GM19193 (cell line): ENCODE measurements around the gene HOXC6.

Experiments
- POLR2A ChIP-seq: IDR thresholded peaks from 4 replicates; pipeline ENCODE4 v1.6.1; 2011; ENCODE audit not compliant: insufficient read depth, insufficient read length; ENCODE audit errors: extremely low read depth

Gene HOXC6

DNA sequence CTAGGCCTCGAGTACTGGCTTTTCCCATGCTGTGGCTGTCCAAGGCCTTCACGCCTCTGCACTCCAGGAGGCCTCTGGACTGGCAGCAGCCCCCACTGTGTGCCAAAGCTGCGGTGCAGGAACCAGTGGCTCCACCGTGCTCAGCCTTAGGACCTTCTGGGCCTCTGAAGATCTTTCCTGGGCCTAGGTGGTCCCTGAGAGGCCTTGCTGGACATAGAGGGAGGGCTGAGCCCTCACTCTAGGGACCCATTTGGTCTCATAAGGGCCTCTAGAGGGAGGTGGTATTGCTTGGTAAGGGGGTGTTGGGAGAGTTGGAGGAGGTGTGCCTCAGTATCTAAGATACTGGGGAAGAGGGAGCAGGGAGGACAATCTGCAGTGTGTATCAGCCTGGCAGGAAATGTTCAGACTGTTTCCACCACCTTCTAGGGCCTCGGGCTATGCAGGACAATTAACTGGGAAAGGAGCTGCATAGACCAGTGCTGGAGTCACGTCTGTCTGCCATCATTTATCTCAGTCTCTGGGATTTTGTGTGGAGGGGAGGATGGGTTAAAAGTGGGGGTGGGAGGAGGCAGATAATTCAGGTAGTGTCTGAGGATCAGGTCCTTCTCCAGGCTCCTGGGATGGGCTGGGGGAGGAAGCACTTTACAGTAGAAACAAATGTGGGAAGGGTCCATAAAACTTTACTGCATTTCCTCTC lies 7.5 kb downstream of the HOXC6 start:
- no peak for TF ChIP-seq POLR2A

DNA sequence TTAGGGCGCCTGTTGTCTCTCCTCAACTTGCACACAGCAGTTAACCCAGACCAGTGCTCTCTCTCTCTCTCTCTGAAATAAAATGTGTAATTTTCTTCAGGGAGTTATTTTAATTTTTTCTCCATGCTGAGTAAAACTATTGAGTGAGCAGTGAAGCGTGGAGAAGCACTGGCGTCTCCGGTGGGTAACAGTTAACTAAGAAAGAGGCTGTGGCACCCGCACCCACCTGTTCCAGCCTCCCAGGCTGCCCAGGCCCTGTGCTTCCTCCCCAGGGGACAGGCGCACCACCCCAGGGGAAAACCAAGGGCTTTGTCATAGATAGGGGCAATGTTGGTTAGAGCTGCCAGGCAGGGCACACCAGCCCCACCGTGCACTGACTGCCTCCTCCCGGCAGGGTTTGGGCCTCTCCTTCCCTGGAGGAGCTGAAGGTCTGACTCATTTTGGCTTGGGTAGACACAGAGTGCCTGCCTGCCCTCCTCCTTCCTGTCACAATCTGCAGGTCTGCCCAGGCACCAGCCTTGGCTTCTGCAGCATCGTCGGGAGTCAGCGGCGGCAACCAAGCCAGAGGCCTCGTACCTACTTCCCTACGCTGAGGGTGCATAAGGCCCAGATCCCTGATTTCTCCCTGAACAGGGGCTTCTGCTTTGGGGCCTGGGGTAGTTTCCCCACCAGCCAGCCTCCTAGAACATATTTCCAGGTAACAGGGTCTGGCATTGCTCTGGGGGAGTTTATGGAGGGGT lies 8.6 kb downstream of the HOXC6 start:
- TF ChIP-seq POLR2A, result no peak

DNA sequence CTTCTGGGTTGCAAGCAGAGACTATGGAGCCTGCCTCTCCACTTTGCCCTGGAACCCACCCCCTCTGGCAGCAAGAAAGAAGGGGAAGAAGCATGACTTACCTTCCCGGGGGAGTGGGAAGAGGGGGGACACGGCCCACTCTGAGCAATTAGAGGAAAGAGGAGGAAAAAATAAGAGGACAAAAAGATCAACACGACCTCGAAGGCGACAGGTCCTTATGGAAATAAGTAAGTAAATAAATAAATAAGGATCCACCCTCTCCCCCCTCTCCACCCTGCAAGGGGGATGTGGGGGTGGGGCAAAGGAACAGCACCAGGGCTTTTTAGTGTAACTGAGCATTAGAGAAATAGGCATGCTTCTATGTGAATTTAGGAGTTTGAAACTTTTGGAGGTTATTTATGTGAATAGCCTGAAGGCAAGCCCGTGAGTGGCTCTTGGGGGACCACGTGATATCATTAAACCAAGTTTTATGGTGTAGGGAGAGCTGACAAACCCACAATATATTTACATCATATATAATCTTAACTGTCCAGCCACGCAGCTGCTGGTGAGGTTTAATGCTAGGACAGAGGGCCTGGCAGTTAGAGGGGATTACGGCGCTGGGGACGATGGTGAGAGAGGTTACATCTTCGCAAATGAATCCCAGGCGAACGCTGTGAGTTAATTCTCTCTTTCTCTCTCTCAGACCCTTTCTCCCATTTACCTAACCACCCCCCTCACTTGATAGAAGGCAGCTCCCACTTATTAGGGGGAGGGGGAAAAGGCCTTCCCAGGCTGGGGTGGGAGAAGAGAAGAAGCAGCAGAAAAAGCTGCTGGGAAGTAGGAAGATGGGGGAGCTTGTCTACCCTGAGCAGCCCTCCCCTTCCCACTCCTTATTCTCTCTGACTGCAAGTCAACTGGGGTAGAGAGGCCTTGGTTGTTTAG lies 9.4 kb downstream of the HOXC6 start:
- no peak for TF ChIP-seq POLR2A

DNA sequence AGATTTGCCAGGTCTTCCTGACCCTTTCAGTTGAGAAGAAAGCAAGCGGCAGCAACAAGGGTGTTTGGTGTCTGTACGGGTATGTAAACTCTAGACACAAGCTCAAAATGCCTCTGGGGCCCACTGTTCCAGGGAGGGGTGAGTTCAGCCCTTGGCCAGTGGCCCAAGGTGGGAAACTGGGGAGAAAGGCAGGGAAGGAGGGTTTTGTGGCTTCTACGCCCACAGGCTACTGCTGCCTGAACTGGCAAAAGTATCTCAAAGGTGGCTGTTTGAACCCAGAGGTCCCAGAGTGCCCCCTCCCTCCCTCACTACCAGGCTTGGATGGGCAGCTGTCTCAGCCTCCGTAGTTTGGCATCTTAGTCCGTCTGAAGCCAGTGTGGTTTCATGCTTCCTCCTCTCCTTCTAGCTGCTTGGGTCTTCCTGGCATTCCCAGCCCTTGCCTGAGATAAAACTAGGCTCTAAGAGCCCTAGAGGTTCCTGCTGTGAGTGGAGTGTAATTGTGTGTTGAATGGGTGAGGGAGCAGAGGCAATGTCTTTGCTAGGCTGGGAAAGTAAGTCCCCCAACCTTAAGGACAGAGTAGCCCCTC lies 10.1 kb downstream of the HOXC6 start:
- no peak for TF ChIP-seq POLR2A

DNA sequence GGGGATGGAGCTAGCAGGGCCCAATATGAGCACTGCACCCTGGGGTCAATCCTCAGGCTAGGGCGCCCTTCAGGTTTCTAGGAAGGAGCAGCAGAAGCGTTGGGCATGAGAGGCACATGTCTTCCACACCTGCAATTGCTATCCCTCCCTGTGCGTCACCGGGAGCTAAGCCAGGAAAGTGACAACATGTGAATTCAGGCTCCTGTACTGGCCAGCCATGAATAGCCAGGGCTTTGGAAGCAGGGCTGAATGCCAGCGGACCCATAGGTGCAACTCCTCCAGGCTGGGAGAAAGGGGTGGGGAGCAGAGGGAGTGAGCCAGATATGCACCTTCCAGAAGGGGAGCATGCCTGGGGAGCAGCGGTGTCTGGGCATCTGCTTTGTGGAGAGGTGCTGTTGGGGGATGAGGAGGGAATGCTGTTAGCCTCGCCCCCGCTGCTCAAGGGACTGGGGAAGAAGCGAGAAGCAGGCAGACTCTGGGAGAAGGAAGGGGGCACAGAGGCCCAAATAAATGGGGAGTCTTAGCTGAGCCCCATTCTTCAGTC lies 10.7 kb downstream of the HOXC6 start:
- TF ChIP-seq POLR2A, result no peak

DNA sequence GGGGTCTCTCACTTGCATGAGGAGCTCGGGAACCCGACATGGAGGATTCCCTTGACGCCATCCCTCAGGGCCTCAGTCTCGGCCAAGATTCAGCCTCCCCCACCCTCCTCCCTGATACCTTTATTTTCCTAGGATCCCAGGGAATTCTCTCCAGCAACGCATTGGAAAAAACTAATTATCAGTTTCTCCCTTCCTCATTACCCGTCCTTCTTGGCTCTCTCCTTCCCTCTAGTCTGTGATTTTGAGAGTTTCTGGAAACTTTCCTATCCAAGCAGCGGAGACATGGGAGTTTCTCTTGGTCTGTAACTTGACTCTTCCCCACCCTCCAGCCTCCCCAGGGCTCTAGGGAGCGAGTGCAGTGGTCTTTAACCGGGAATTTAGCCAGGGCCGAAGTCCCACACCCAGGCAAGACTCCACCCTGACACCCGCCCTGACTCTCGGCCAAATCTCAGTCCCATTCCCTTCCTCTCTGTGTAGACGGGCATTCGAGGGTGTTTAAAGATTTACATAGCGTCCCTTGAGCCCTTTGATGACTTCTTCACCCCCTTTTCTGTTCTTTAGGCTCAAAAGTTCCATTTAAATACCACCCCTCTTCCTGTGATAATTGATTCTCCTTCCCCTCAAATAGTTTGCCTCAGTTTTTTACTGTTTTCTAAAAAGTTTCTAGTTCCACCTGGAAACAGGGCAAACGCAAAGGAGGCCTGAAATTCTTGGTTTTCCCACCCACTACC lies 11.3 kb downstream of the HOXC6 start:
- TF ChIP-seq POLR2A, result no peak

DNA sequence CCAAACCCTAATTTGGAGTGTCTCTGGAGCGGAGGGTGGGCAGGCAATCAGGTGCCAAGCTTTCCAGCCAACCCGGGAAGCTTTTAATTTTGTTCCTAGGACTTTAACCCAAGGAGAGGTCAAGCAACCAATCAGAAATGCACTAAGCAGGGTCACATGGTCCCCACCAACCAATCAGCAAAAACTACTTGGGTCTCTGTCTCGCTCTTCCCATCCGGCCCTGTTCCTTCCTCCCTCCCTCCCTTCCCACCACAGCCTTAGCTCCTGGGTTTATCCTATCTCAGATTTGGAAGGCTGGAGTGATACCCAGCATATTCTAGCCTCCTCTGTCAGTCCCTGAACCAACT lies 11.9 kb downstream of the HOXC6 start:
- TF ChIP-seq POLR2A, result no peak

DNA sequence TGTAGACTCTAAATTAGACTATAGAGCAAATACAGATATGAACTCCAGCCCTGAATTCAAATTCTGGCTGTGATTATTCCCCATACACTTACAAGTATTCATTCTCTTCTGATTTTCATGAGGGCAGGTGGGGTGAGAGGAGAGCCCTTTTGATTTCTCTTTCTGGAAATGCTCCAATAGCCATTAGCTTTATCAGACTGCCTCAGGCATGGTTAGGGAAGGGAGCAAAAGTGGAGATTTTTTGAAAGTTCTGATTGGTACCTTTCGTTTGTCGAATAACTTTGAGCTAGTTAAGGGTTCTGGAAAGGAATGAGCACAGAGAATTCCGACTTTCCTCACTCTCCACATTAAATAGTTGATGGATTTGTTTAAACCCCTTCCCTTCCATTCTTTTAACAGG lies 12.4 kb downstream of the HOXC6 start:
- no peak for TF ChIP-seq POLR2A

DNA sequence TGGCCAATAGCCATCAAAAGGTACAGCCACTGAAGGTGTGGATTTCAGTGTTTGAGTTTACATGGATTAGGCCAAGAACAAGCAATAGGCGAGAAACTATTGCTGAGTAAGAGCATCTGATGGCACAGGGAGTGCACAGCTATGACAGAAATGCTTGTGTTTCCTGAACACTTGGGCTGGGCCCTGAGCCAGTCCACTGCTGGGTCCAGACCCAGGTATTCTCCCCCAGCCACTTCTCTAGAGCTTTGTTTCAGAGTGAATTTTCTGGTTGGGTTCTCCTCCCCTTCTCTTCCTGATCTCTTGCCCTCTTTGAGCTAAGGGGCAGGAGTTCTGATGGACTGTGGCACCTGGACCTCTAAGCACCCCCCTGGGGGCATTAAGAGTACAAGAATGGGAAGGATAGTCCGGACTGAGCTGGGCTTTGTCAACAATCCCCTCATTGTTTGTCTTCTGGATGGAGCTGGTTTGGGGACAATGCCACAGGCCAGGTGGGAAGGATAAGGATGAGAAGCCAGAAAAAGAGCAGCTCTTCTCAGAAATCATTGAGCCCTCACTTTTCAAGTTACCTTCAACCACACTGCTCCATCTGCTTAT lies 13.0 kb downstream of the HOXC6 start:
- no peak for TF ChIP-seq POLR2A

DNA sequence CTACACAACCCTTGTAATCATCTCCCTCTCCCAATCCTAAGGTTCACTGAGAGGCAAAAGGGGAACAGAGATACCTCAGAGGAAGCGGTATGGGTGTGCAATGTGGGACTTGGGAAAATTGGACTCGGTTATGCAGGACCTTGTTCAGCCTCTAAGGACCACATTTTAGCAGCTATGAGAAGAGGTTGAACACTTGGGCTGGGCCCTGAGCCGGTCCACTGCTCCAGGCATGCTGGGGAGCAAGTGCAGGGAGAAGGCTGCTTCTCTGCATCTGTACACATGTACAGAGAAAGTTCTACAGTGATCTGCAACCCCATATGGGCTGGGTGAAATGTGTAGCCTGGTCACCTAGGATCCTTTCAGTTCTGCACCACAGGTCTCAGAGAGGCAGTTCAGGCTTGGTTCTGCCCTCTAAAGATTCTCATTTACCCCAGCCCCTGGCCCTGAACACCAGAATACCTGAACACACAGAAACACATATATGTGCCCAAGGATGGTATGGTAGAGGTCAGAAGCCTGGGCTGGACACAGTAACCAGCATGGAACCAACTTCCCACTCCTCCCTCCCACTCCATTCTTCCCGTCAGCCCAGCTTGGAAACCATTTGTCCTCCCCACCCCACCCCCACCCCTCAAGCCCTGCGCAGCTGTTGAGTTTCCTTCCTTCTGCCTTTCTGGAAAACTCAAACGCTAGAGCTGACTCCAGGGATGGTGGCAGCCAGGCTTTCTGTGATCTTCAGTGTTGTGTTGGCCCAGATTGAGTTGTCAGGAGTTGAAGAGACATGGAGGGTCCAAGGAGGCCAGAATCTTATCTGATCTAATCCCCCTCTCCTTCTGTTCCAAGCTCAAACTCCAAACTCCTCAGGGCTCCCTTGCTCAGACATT lies 15.0 kb downstream of the HOXC6 start:
- TF ChIP-seq POLR2A, result no peak

DNA sequence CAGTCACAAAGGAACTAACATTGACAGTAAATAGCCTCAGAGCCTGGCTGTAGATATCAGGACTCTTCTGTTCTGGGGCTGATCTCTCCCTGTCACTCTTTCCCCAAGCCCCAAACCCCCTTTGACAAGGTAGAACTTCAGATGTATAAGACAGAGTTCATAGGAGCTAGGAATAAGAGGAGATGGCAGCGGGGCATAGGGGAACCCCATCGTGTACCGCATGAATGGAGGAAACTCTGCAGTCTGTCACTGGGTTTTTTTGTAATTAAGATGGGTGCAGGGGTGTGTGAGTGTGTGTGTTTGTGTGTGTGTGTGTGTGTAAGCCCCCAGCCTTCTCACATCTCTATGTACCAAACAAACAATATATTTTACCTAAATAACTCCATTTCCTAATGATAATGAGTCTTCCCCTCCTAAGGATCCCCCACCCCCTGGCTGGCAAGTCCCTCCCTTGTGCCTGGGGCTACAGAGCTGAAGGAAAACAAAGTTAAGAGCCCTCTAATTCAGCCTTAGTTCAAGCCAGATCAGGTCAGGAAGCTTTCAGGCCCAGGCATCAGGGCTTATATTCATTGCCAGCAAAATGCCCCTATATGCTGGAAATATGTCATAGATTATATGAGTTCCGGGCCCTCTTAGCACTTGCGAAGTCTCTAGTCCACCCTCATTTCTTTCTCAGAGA lies 16.3 kb downstream of the HOXC6 start:
- no peak for TF ChIP-seq POLR2A

DNA sequence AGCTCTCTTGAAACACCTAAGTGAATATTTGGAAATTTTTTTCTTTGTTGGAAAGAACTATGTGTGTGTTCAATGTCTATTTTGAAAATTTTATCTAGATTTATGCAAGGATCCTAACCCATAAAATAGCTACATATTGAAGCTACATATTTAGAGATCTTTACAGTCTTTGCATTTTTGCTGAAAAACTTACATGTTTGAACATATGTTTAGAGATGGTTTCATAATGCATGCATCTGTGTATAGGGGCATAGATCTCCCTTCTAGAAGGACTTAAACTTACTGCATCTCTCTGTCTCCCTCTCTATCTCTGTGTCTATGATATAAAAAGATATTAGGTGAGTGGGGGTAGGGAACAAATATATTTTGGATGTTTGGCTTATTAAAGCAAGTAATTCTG lies 17.2 kb downstream of the HOXC6 start:
- TF ChIP-seq POLR2A, result no peak
